ENCODE data around the gene RUNX2. TPM values are rescaled to one million over a fixed set of nuclear protein-coding genes. Genes with fewer than 3 reads are reported as not detected.
A peak's percentile ranks its signal among the peaks of the same experiment; 100 is the strongest.

The RUNX2 gene
- polyA plus RNA-seq, 1 donor = 2.6 TPM

DNA sequence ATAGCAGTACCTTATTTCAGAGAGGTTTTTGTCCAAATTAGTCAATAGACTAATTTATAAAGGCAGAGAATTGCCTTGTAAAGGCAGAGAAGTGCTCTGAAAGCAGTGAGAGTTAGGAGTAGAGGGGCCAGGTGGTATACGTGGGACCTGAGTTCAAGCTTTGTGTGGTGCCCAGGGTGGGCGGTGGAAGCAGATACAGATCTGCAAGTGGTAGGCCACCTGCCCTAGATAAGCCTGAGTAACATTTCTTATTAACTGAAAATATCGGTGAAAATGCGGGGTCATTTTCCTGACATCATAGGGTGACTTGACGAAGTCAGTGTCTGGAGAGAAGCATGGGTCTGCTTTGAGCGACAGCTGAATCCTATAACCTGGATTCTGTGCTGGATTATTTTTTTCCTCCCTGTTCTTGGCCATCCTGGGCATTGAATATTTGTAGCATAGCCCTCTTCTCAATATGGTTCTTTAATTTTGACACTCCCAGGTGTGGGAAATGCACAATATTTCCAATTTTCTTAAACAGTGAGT lies 111.8 kb downstream of the RUNX2 start:
- H3K36me3 ChIP-seq (ENCODE audit: control insufficient read depth, insufficient read depth, low read length) = no peaks in the 10 kb centered on the region
- H3K27me3 ChIP-seq (ENCODE audit: control insufficient read depth, insufficient read depth, low read length) = no peaks in the 10 kb centered on the region
- no peak overlapping the region for H3K4me3 ChIP-seq (ENCODE audit: low read length)
- no peak for DNase-seq
- H3K4me1 ChIP-seq (ENCODE audit: control insufficient read depth, insufficient read depth, low read length) = peaks cover 9% of the 10 kb centered on the region
- H3K9me3 ChIP-seq (ENCODE audit: control insufficient read depth, low read depth, low read length) = no peaks in the 10 kb centered on the region
- no peak overlapping the region for H3K27ac ChIP-seq (ENCODE audit: low read length)
- WGBS (ENCODE audit: insufficient coverage, low lambda C conversion rate) = no CpG with 5 or more reads among the region's 6 CpGs

DNA sequence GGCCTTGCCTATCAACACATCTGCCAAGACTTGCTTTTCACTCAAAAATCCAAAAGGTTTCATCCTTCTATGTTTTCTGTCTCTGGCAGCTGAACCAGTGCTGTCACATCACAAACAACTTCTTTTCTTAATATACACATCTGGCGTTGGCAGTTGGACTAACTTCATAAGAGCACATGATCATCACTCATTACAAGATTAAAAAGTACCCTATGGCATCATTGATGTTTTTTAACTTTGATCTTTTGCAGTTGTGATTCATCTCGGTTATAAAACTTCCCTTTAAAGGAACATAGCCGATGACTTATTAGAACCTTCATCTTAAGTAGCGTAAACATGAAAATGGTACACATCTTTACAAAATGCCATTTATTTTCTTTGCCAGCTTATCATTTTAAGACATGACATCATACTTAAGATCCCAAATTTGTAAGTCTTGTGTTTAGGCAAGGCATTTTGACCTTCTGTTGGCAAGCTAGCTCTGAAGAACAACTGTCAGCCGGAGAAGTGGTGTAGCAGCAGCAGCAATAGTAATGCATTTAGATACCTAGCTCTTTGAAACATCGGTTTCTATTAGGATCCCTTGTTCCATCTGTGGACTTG lies 113.8 kb downstream of the RUNX2 start:
- no peaks in the 10 kb centered on the region for H3K36me3 ChIP-seq (ENCODE audit: control insufficient read depth, insufficient read depth, low read length)
- 94% methylated on average over 3 of the region's 6 CpGs for WGBS (ENCODE audit: insufficient coverage, low lambda C conversion rate)
- no peak for DNase-seq
- no peaks in the 10 kb centered on the region for H3K27me3 ChIP-seq (ENCODE audit: control insufficient read depth, insufficient read depth, low read length)
- H3K27ac ChIP-seq (ENCODE audit: low read length) = no peak overlapping the region
- no peaks in the 10 kb centered on the region for H3K9me3 ChIP-seq (ENCODE audit: control insufficient read depth, low read depth, low read length)
- no peak overlapping the region for H3K4me3 ChIP-seq (ENCODE audit: low read length)
- H3K4me1 ChIP-seq (ENCODE audit: control insufficient read depth, insufficient read depth, low read length) = peaks cover 15% of the 10 kb centered on the region

DNA sequence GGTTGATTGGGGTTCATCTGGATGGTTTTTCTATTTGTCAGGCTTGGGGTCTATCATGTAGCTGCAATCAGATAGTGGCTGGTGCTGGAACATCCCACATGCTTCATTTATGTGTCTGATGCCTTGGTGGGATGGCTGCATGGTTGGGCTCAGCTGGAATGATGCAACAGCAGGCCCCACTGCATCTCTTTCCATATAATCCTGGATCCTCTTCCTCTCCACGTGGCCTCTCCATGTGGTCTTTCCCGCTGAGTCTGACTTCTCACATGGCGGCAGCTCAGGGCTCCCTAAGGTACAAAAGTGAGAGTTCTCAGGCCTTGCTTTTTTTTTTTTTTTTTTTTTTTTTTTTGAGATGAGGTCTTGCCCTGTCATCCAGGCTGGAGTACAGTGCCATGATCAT lies 114.6 kb downstream of the RUNX2 start:
- peaks cover 15% of the 10 kb centered on the region for H3K4me1 ChIP-seq (ENCODE audit: control insufficient read depth, insufficient read depth, low read length)
- no peak for DNase-seq
- no peaks in the 10 kb centered on the region for H3K9me3 ChIP-seq (ENCODE audit: control insufficient read depth, low read depth, low read length)
- H3K36me3 ChIP-seq (ENCODE audit: control insufficient read depth, insufficient read depth, low read length) = no peaks in the 10 kb centered on the region
- no peak overlapping the region for H3K27ac ChIP-seq (ENCODE audit: low read length)
- no CpG with 5 or more reads among the region's 3 CpGs for WGBS (ENCODE audit: insufficient coverage, low lambda C conversion rate)
- H3K4me3 ChIP-seq (ENCODE audit: low read length) = no peak overlapping the region
- H3K27me3 ChIP-seq (ENCODE audit: control insufficient read depth, insufficient read depth, low read length) = no peaks in the 10 kb centered on the region

DNA sequence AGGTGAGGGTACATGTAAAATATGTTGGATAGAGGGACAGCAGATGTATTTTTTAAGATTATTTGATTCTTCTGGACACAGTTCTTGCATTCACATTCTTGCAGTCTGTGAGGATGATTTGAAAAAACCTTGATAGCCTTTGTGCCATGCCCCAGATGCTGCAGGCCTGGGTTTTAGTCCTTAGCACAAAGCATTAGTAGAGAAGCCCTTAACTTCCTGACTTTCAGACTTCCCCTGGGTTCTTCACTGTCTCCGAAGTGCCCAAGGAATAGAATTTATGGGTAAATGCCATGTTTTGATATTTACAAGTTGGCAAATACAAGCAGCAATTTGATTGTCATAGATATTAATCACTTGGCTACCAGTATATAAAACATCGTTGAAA lies 117.2 kb downstream of the RUNX2 start:
- Histone ChIP-seq H3K4me3 (ENCODE audit: low read length) (no peak overlapping the region), H3K27me3 (ENCODE audit: control insufficient read depth, insufficient read depth, low read length) (no peaks in the 10 kb centered on the region), H3K27ac (ENCODE audit: low read length) (peak overlapping the region; percentile 34), H3K4me1 (ENCODE audit: control insufficient read depth, insufficient read depth, low read length) (peaks cover 9% of the 10 kb centered on the region), H3K9me3 (ENCODE audit: control insufficient read depth, low read depth, low read length) (no peaks in the 10 kb centered on the region), H3K36me3 (ENCODE audit: control insufficient read depth, insufficient read depth, low read length) (no peaks in the 10 kb centered on the region)
- WGBS (ENCODE audit: insufficient coverage, low lambda C conversion rate) = no CpG with 5 or more reads among the region's 2 CpGs
- DNase-seq = no peak

DNA sequence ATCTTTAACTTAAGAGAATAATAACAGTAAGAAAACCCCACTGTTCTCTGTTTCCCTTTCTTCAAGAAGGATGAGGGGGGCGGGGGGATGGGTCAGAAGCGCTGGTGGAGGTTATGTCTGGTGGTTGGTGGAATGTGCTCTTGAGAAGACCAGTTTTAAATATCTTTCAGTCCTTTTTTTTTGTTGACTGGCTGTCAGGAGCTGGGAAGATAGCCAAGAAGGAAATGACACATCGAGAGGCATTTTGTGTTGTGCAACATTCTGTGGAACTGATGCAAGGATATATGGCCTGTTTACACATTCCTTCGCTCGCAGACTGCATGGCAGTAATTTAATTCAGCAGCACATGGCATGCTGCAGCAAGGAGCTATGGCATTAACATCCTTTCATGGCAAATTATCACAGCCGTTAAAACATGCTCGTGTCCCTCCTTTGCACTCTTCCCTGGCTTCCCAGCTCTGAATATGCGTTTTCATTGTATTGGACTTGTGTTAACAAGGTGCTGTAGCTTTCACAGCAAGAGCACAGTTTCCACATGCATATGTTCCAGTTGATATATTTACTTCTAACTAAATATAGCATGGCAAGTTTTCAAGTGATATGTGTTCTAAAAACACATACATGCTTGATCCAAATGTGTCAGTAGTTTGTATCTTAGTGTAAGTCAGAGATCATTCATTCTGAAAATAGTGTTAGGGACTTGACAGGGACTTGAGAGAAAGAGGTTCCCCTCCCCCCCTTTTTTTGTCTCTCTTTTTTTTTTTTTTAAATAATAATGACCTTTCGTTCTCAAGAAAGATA lies 117.8 kb downstream of the RUNX2 start:
- WGBS (ENCODE audit: insufficient coverage, low lambda C conversion rate) = no CpG with 5 or more reads among the region's 9 CpGs
- H3K36me3 ChIP-seq (ENCODE audit: control insufficient read depth, insufficient read depth, low read length) = no peaks in the 10 kb centered on the region
- H3K27me3 ChIP-seq (ENCODE audit: control insufficient read depth, insufficient read depth, low read length) = no peaks in the 10 kb centered on the region
- peak; percentile 93 to 97 for DNase-seq
- H3K9me3 ChIP-seq (ENCODE audit: control insufficient read depth, low read depth, low read length) = no peaks in the 10 kb centered on the region
- H3K4me3 ChIP-seq (ENCODE audit: low read length) = no peak overlapping the region
- H3K27ac ChIP-seq (ENCODE audit: low read length) = peak overlapping the region; percentile 34
- peaks cover 9% of the 10 kb centered on the region for H3K4me1 ChIP-seq (ENCODE audit: control insufficient read depth, insufficient read depth, low read length)

DNA sequence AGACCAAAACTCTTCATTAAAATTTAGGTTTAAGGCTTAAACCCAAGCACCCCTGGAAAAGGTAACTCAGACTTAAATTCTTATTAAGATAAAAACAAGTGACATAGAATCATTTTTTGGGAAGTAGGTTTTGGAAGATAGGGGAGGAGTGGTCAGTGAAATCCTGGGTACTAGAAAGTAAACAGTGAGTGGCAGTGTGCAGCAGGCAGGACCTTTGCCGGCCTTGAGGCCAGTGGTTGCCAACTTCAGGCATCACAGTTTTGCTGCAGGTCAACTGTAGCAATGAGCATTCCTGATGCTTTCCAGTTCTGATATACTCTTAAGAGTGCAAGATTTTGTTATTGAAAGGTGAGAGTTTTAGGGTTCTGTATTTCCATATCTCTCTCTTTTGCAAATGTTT lies 118.9 kb downstream of the RUNX2 start:
- no peak overlapping the region for H3K4me3 ChIP-seq (ENCODE audit: low read length)
- H3K27me3 ChIP-seq (ENCODE audit: control insufficient read depth, insufficient read depth, low read length) = no peaks in the 10 kb centered on the region
- no peaks in the 10 kb centered on the region for H3K9me3 ChIP-seq (ENCODE audit: control insufficient read depth, low read depth, low read length)
- WGBS (ENCODE audit: insufficient coverage, low lambda C conversion rate) = no CpG with 5 or more reads among the region's 1 CpG
- no peak overlapping the region for H3K27ac ChIP-seq (ENCODE audit: low read length)
- peaks cover 9% of the 10 kb centered on the region for H3K4me1 ChIP-seq (ENCODE audit: control insufficient read depth, insufficient read depth, low read length)
- no peak for DNase-seq
- H3K36me3 ChIP-seq (ENCODE audit: control insufficient read depth, insufficient read depth, low read length) = no peaks in the 10 kb centered on the region

- no CpG with 5 or more reads among the region's 2 CpGs for WGBS (ENCODE audit: insufficient coverage, low lambda C conversion rate)
- Histone ChIP-seq H3K36me3 (ENCODE audit: control insufficient read depth, insufficient read depth, low read length) (no peaks in the 10 kb centered on the region), H3K27ac (ENCODE audit: low read length) (no peak overlapping the region), H3K27me3 (ENCODE audit: control insufficient read depth, insufficient read depth, low read length) (peaks cover under 1% of the 10 kb centered on the region), H3K4me3 (ENCODE audit: low read length) (no peak overlapping the region), H3K4me1 (ENCODE audit: control insufficient read depth, insufficient read depth, low read length) (peaks cover 9% of the 10 kb centered on the region), H3K9me3 (ENCODE audit: control insufficient read depth, low read depth, low read length) (no peaks in the 10 kb centered on the region)
- DNase-seq = no peak
These were observed 119.6 kb downstream of the RUNX2 start for GRCh38 chr6:45447716-45448115.

DNA sequence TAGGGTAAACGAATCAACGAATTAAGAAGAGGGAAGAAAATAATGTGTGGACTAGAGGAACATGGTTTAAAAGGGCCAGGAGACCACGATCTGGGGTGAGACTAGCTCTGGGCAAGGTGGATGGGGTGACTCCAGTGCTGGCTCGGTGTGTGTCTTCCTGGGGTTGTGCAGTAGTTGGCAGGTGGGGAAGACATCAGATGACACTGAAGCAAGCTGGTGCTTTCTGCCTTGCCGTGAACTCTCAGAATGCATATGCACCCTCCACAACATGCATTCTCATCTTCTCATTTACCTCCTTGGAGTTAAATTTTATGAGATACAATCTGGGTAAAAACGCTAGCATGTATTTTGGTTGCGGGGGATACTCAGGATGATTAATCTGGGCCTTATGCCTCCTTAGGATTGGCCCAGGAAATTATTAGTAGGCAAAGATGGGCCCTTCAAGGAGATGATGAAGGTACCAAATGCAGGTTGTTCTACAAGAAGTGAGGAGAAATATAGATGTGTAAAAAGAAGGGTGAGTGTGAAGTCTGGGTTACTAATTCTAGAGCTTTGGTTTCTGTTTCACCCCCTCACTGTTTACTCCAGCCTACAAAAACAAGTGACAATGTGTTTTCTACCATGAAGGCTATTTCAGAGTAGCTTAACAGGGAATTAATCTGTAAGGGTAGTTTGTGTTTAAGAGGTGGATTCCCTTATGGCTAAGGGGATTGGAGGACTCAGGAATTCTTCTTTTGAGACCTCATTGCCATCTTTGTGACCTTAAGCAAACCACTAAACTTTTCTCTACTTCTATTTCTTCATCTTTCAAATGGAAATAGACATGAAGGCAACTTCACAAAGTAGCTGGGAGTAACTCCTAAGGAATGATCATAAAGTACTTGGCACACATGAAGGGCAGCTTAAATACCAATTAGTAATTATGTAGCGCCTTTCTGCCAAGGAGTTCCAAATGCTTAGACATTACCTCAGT lies 120.6 kb downstream of the RUNX2 start:
- no peaks in the 10 kb centered on the region for H3K9me3 ChIP-seq (ENCODE audit: control insufficient read depth, low read depth, low read length)
- H3K27ac ChIP-seq (ENCODE audit: low read length) = no peak overlapping the region
- H3K36me3 ChIP-seq (ENCODE audit: control insufficient read depth, insufficient read depth, low read length) = no peaks in the 10 kb centered on the region
- H3K4me1 ChIP-seq (ENCODE audit: control insufficient read depth, insufficient read depth, low read length) = peaks cover 9% of the 10 kb centered on the region
- WGBS (ENCODE audit: insufficient coverage, low lambda C conversion rate) = no CpG with 5 or more reads among the region's 8 CpGs
- H3K27me3 ChIP-seq (ENCODE audit: control insufficient read depth, insufficient read depth, low read length) = peaks cover 2% of the 10 kb centered on the region
- DNase-seq = no peak
- H3K4me3 ChIP-seq (ENCODE audit: low read length) = no peak overlapping the region

GRCh38 chr6:45450132-45450531 lies 122.0 kb downstream of the RUNX2 start:
- no peaks in the 10 kb centered on the region for H3K36me3 ChIP-seq (ENCODE audit: control insufficient read depth, insufficient read depth, low read length)
- H3K4me3 ChIP-seq (ENCODE audit: low read length) = no peak overlapping the region
- H3K9me3 ChIP-seq (ENCODE audit: control insufficient read depth, low read depth, low read length) = no peaks in the 10 kb centered on the region
- peaks cover 2% of the 10 kb centered on the region for H3K27me3 ChIP-seq (ENCODE audit: control insufficient read depth, insufficient read depth, low read length)
- H3K27ac ChIP-seq (ENCODE audit: low read length) = no peak overlapping the region
- DNase-seq = no peak
- 100% methylated on average over 1 of the region's 4 CpGs for WGBS (ENCODE audit: insufficient coverage, low lambda C conversion rate)
- peaks cover 9% of the 10 kb centered on the region for H3K4me1 ChIP-seq (ENCODE audit: control insufficient read depth, insufficient read depth, low read length)

- no peaks in the 10 kb centered on the region for H3K36me3 ChIP-seq (ENCODE audit: control insufficient read depth, insufficient read depth, low read length)
- H3K27ac ChIP-seq (ENCODE audit: low read length) = no peak overlapping the region
- H3K9me3 ChIP-seq (ENCODE audit: control insufficient read depth, low read depth, low read length) = no peaks in the 10 kb centered on the region
- DNase-seq = no peak
- H3K4me3 ChIP-seq (ENCODE audit: low read length) = no peak overlapping the region
- peaks cover 4% of the 10 kb centered on the region for H3K4me1 ChIP-seq (ENCODE audit: control insufficient read depth, insufficient read depth, low read length)
- peaks cover 2% of the 10 kb centered on the region for H3K27me3 ChIP-seq (ENCODE audit: control insufficient read depth, insufficient read depth, low read length)
- 47% methylated on average over 2 of the region's 3 CpGs for WGBS (ENCODE audit: insufficient coverage, low lambda C conversion rate)
These were observed 122.7 kb downstream of the RUNX2 start for GRCh38 chr6:45450831-45451230.

All from large intestine (tissue), 3 donors.